PC-9 (cell line): ENCODE measurements around the gene HERC4.

ENCODE experiments used
- CTCF ChIP-seq: fragments of 200-600 bp; sonication (generic); conservative IDR thresholded peaks from 2 replicates; pipeline ENCODE4 v1.6.1; 2017; ENCODE audit warnings: mixed run types, antibody characterized with exemption, mild to moderate bottlenecking, moderate library complexity
- EZH2 ChIP-seq: fragments of 200-600 bp; sonication (generic); IDR thresholded peaks from 2 replicates; pipeline ENCODE4 v1.8.0; 2017; ENCODE audit warnings: antibody characterized with exemption, low read depth

- TF ChIP-seq EZH2 (no peak), CTCF (no peak)
Measured at GRCh38 chr10:68086910-68087684, 12.0 kb upstream of the HERC4 start.
